Vagina (tissue), 2 donors: ENCODE results near the gene TOPORS.
A peak's percentile ranks its signal among the peaks of the same experiment; 100 is the strongest.

Source experiments
- POLR2A ChIP-seq, 2 donors: fragments of 450-650 bp; IDR thresholded peaks; one replicate each; pipeline ENCODE4 v1.6.1; 2017; ENCODE audit warnings: antibody characterized with exemption in 2 of 2, mild to moderate bottlenecking in 2 of 2, moderate library complexity in 2 of 2
- TF ChIP-seq, protein P1 (sequence below), 3 experiments: fragments of 450-650 bp in 2 of 3; fragments of 200-600 bp in 1 of 3; sonication (generic) in 1 of 3; IDR thresholded peaks; one replicate each; pipeline ENCODE4 v1.5.1; 2017 to 2019; ENCODE audit warnings: antibody characterized with exemption in 3 of 3, mild to moderate bottlenecking in 2 of 3, moderate library complexity in 2 of 3

- peak in 1 of 2 donors; percentile 32 for TF ChIP-seq POLR2A (IDR thresholded peaks at IDR 0.05)
- TF ChIP-seq, protein P1, sequence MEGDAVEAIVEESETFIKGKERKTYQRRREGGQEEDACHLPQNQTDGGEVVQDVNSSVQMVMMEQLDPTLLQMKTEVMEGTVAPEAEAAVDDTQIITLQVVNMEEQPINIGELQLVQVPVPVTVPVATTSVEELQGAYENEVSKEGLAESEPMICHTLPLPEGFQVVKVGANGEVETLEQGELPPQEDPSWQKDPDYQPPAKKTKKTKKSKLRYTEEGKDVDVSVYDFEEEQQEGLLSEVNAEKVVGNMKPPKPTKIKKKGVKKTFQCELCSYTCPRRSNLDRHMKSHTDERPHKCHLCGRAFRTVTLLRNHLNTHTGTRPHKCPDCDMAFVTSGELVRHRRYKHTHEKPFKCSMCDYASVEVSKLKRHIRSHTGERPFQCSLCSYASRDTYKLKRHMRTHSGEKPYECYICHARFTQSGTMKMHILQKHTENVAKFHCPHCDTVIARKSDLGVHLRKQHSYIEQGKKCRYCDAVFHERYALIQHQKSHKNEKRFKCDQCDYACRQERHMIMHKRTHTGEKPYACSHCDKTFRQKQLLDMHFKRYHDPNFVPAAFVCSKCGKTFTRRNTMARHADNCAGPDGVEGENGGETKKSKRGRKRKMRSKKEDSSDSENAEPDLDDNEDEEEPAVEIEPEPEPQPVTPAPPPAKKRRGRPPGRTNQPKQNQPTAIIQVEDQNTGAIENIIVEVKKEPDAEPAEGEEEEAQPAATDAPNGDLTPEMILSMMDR (IDR thresholded peaks at IDR 0.05): peak in 2 of 3 experiments; percentile 25 to 31
These were observed 26.2 kb downstream of the TOPORS start, which contains the start of gene RIGI for GRCh38 chr9:32526041-32526706.
